GM10847 (cell line): ENCODE data around the gene LRRC7.

Source experiments
- POLR2A ChIP-seq: IDR thresholded peaks from 2 replicates; pipeline ENCODE4 v1.6.1; 2011; ENCODE audit not compliant: insufficient read length; ENCODE audit errors: extremely low read depth

The LRRC7 gene

GRCh38 chr1:69992594-69992993, 424.9 kb downstream of the LRRC7 start:
- TF ChIP-seq POLR2A = no peak

GRCh38 chr1:69993810-69994209, 426.1 kb downstream of the LRRC7 start:
- no peak for TF ChIP-seq POLR2A

GRCh38 chr1:69994241-69994640, 426.5 kb downstream of the LRRC7 start:
- TF ChIP-seq POLR2A = no peak

- no peak for TF ChIP-seq POLR2A
Measured at GRCh38 chr1:69998847-69999246, 431.1 kb downstream of the LRRC7 start.

DNA sequence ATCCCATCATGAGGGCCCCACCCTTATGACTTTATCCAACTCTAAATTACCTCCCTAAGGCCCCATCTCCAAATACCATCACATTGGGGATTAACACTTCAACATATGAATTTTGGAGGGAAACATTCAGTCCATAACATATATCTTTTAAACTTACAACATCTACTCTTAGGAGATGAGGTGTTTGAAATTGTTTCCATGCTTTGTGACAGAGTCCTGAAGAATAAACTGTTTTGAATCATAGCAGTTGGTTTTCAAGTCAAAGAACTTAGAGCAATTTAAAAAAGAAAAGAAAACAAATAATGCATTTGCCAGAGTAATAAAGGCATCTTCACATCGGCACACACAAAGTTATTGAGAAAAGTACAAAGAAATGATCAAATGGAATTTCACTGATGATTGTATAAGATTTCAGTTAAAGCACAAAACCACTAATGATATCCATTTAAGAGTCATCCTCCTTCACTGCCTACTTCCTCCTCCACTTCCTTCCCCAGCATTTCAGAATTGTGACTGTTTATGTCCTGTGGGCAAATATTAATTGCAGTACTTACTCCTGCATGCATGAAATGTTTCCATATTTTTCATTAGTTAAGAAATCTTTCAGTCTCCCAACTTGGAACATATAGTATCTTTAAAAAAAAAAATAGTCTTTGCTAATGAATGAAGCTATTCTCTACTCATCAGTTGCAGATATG, 435.6 kb downstream of the LRRC7 start:
- no peak for TF ChIP-seq POLR2A

GRCh38 chr1:70005386-70006034, 437.8 kb downstream of the LRRC7 start:
- no peak for TF ChIP-seq POLR2A

DNA sequence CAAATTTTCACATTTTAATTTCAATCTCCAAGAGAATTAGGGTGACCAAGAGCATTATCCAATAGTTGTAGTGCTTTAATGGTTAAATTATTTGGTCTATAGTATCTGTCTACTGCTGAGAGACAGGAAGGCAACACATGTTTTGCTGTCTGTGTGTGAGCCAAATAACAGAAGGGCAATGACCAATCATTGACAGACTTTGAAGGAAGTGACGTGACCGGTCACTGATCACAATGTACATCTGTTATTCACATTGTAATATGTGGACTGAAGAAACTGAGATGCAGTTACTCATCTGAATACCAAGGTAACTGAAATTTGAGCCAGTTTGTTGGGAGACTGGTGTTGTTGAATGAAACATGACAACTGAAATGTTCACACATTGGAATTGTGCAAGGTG, 440.9 kb downstream of the LRRC7 start:
- no peak for TF ChIP-seq POLR2A

DNA sequence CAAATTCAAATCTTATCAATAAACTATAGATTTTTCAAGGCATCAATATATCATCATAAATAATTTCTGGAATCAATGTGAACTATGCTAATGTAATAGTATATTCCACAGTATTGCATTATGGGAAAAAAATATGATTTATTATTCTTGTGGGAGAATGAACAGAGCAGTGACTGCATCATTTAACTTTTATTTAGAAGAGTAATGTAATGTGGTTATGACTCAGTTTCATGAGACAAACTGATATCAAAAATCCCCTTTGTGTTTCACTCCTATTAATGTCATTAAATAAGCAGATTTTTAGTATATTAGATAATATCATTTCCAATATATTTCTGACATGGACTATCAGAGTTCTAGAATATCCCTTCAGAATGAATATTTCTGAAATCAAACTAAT, 450.0 kb downstream of the LRRC7 start:
- TF ChIP-seq POLR2A = no peak

GRCh38 chr1:70024272-70024671, 456.6 kb downstream of the LRRC7 start:
- TF ChIP-seq POLR2A = no peak

- no peak for TF ChIP-seq POLR2A
Measured at GRCh38 chr1:70025052-70025451, 457.3 kb downstream of the LRRC7 start.

- TF ChIP-seq POLR2A = no peak
Measured at GRCh38 chr1:70025846-70026245, 458.1 kb downstream of the LRRC7 start.

- TF ChIP-seq POLR2A = no peak
Measured at GRCh38 chr1:70033266-70033873, 465.6 kb downstream of the LRRC7 start.

GRCh38 chr1:70033936-70034335, 466.2 kb downstream of the LRRC7 start:
- no peak for TF ChIP-seq POLR2A

DNA sequence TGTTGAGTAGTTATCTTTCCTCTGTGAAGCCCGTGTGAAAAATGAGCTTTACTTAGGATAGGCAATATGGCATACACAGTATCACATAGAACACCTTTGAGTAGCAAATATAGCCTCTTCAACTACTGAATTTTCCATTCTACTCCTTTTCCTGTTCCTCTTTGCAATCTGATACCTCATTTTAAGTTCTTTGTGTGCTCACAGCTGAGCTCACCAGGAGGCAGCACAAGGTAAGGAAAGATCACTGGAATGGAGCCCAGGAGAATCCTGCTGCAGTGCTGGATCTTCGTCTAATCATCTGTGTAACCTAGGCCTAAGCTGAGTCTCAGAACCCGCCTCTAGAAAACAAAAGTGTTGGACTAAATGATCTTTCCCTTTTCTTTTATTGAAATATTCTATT, 466.7 kb downstream of the LRRC7 start:
- TF ChIP-seq POLR2A = no peak

- no peak for TF ChIP-seq POLR2A
Measured at GRCh38 chr1:70038025-70038424, 470.3 kb downstream of the LRRC7 start.

DNA sequence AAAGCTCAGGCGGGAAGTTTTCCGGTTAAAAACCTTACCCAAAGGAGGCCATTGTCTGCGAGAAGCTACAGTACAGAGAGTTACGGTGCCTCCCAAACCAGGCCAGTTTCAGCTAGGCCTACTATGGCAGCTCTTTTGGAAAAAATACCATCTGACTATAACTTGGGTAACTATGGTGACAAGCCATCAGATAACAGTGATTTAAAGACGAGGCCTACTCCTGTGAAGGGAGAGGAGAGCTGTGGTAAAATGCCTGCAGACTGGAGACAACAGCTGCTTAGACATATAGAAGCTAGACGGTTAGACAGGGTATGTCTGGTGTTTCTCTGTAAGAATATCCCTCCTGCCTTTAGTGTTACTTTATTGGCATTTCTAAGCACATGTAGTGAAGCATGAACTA, 471.8 kb downstream of the LRRC7 start:
- no peak for TF ChIP-seq POLR2A
